Measurements from ENCODE around the gene APOD.

The APOD gene

DNA sequence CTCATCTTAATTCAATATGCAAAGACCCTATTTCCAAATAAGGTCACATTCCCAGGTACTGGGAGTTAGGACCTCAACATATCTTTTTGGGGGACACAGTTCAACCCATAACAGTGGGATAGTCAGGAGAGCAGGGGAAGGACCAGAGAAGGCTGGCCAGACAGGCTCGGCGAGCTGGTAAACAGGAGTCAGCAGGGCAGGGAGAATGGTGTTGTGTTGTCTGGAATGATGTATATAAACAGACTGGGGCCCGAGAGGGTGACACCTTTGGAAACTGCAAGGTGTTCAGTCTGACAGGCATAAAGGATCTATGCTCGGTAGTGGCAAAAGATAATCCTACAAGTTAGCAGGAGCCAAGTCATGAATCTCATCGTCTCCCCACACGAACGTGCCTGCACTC, 30.5 kb downstream of the APOD start:
- no peak for DNase-seq (ENCODE audit: low spot score)

DNA sequence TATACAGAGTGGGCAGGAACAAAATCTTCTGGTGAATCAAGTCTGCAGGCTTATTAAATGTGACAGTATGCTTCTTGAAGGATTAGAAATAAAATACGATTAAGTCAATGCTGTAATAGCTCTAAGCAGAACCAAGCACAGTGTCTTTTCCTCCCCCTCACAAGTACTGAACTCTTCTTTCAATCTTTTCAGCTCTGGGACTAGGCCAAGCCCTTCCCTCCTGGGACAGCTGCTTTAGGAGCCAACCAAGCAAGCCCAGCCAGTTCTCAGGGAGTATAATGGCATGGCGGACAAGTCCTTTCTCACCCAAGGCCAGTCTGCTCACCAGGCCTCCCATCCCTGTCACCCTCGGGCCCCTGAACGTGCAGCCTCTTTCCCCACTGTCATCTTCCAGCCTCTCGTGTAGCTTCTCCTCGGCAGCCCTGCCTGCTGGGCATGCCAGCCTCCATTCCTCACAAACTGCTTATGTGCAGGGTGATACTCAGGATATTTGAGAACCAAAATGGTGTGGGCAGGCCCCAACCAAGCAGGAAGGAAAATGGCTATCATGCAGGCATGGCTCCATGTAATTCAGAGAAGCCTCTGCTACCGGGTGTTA, 32.3 kb downstream of the APOD start:
- no peak for DNase-seq (ENCODE audit: low spot score)

DNA sequence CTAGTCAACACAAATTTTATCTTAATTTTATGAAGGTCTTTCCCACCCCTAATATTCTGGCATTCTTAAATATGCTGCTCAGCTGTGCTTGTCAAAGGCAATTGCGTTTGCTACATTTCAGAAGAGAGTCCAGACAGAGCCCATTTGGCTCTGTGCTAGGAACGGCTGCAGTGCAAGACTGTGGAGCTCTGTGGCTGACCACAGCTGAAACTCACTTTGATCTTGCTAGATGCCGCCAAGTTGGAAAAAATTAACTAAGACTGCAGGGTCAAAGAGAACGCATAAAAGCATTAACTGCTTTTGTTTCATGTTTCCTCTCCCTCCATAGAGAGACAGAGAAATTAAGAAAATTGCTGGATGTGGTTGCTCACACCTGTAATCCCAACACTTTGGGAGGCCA, 33.0 kb downstream of the APOD start:
- DNase-seq (ENCODE audit: low spot score), result no peak

DNA sequence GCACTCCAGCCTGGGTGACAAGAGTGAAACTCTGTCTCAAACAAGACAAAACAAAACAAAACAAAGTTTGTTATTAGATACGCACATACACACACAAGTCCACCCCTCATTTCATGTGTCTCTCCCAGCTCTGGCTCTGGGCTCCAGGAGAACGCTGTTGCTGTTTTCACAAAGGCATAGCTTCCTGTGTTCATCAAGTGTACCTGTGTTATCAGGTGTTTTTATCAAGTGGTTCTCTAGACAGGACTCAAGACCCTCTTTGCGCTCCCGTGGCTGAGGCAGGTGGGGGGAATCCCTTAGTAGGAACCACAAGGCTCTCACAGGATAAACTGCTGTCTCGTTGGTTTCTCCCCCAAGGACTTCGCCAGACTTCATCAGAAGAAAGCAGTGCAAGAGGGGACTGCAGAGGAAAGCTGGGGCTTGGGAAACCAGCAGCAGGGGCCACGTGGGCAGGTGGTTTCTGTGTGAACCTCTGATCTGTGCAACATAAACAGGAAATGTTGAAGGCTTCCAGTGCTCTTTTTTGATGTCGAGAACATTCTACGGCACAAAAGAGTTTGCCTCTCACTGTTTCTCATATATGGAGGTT, 33.7 kb downstream of the APOD start:
- no peak for DNase-seq (ENCODE audit: low spot score)

DNA sequence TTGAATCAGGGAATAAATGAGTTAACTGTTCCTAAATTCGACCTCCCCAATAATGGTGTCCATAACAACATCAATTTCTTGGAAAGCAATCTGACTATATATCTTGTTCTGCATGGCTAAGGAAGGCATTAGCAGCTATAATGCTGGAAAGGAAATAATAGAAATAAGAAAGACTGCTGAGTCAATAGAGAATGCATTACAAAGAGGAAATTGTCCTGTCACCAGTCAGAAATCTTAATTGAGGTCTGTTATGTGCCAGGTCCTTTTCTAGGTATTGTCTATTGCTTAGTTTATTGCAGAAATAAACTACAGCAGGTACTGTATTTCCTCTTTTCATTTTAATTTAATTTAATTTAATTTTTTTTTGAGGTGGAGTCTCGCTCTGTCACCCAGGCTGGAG, 34.8 kb downstream of the APOD start:
- no peak for DNase-seq (ENCODE audit: low spot score)

DNA sequence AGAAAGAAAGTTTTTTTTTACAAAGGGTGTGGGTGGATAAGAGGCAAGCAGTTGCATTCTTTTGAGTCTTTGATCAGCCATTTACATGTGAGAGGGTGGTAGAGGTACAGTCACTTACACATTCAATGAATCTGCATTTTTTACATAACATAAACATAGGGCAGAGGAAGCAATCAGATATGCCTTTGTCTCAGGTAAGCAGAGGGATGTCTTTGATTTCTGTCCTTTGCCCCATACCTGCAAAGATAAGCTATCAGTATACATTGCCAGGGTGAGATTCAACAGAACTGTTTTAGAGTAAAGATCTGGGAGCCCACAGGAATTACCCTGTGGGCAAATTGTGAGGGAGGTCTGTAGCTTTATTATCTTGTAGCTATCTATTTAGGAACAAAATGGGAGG, 35.2 kb downstream of the APOD start:
- no peak for DNase-seq (ENCODE audit: low spot score)

GRCh38 chr3:195548006-195548405, 35.7 kb downstream of the APOD start:
- no peak for DNase-seq (ENCODE audit: low spot score)

DNA sequence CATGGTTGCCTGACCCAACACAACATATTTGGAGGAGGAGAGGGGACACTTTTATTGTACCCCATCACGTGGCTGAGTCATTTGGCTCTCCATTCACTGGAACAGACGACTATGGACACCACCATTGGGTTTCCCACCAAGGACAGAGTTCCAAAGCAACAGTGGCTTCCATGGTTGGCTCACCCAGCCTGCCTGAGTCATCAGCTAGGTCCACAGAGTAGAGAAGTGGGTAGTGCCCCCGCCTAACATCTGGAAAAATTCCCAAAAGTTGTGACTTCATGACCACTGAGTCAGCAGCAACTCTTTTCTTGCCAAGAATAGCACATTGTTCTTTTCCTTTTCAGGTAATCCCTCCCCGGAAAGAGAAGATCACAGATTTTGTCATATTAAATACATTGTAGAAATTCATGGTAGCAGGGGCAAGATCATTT, 37.6 kb downstream of the APOD start:
- DNase-seq (ENCODE audit: low spot score), result peak; percentile 59

GRCh38 chr3:195544634-195545033, 39.1 kb downstream of the APOD start:
- DNase-seq (ENCODE audit: low spot score), result no peak

DNA sequence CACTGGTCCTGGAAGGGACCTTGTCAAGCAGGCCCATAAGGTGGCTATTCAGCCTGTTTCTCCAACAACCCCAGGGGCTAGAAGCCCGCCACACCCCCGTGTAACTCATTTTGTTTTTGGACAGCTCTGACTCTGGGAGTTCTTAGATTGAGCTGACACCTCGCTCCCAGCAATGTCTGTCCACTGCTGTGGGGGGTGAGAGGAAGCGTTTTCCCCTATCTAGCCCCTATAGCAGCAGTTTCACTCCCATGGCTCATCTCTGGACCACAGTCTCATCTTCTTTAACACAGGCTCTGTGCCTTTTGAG, 39.6 kb downstream of the APOD start:
- DNase-seq (ENCODE audit: low spot score), result no peak

DNA sequence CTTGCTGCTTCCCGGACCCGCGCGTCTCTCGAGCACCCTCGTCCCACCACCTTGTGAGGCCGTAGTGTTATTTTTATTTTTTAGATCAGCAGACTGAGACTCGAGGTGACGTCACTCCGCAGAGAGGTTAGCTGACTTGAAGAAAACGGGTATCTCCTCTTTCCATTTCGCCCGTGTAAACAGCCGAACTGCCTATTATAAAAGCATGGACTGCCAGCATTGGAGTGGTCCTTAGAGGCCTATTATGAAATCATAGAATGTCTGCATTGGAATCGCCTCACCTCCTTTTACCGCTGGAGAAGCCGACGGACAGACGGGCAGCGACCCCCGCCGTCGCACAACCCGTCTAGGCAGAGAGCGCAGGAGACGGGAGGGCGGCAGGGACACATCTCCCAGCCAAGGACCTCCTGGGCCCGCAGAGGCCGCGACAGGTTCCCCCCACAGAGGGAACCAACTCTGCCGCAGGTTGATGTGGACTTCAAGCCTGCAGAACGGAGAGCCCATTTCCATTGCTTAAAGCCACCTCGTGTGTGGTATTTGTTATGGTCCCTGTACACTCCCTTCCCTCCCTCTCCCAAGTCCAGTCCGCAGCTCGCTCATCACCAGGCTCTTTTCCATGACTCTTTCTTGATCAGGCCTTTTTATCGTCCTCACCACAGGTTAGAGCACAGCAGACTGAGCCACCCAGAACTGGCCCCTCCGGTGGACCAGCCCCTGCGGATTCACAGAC, 40.1 kb downstream of the APOD start:
- DNase-seq (ENCODE audit: low spot score), result no peak

DNA sequence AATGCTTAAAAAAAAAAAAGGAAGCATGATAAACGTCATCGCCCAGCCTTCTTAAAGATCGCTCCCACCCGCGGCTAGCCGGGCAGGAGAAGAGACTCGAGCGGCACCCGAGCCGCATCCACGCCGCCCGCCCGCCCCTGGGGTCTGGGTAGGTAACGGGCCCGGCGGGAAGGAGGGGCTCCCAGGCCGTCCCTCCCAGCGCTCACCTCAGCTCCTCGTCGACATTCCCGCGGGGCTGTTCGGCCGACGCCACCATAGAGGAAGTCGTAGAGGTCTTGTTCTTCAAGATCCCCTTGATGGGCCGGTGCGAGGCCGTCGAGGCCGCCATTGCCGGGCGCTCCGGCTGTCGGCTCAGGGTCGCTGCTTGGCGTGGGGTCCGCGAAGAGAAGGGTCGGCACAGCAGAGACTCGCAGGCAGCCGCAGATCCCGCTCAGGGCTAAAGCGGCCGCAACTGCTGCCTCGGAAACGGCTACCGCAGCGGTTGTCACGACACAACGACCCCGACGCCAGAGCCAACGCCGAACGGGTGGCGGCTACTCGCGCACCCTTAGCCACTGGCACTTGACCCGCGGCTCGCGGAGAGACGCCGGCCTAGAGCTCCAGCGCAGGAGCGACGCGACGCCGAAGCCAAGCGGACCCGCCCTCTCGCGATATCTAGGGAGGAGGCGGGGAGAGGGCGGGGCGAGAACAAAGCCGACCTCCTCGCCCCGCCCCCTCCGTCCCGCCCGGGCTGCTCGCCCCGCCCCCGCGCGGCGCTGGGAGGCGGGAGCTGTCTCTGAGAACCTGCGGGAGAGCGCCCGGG, 40.8 kb downstream of the APOD start, which contains the start of gene PPP1R2:
TSS of gene PPP1R2 (minus strand) at position 628 of the 802 bp plus-strand sequence. CDS start at position 328, 300 bp downstream.
- peak; percentile 95 for DNase-seq (ENCODE audit: low spot score)

DNA sequence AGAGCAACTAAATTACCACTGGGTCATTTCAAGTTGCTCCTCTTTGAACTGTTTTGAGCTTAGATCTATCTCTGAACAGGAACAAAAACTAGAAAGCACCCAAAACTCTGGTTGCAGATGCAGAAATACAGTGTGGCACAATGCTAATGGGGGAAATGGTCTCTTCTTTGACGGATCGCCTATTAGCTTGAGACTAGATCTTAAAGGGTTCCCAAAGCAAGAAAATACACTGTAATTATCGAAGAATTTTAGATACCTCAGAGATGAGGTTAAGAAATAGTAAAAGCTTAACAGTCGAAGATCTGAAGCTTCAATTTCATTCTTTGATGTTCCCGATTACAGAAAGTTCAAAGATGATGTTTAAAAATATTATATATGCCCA, 41.4 kb downstream of the APOD start:
- no peak for DNase-seq (ENCODE audit: low spot score)

DNA sequence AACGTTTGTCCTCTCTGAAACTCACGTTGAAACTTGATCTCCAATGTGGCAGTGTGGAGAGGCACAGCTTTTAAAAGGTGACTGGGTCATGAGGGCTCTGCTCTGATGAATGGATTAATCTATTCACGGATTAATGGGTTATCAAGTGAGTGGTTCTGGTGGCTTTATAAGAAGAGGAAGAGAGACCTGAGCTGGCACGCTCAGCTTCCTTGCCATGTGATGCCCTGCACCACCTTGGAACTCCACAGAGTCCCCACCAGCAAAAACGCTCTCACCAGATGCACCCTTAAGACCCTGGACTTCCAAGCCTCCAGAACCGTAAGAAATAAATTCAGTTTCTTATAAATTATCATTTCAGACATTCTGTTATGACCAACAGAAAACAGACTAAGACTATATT, 43.2 kb downstream of the APOD start:
- DNase-seq (ENCODE audit: low spot score), result no peak

DNA sequence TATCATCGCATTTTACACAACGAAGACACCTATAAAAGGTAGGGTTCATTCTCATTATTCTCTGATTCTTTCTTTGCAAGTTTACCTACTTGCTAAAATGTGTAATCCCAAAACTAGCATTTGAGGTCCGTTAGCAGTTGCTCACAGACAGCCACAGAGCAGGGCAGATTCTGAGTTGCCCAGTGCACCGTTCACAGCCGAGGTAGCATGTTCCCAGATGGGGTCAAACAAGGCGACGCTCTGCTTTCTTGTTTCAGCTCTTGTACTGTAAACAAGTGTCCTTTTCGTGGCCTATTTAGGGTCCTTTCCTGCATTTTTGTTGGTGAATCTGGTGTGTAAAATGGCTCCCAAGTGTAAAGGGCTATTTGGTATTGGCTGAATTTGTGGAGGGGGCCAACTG, 43.7 kb downstream of the APOD start:
- DNase-seq (ENCODE audit: low spot score), result no peak

- DNase-seq (ENCODE audit: low spot score), result no peak
Observed at GRCh38 chr3:195539479-195539878, 44.3 kb downstream of the APOD start.

DNA sequence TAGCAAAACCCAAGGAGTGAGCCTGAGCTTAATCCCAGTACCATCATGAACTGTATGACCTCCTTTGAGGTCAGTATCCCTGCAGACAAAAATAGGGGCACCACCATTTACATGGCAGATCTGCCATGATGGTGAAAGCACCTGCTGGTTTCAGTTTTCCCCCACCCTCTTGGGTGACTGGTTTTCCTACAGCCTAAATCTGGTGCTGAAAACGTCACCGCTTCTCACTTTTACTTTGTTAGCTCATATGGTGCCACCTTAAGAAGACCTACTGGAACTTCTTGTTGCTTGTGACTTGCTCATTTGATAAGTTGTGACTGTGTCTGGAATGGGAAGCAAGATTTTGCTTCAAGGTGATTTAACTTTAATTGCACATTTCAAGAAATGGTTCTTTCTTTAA, 45.7 kb downstream of the APOD start:
- DNase-seq (ENCODE audit: low spot score), result no peak

- no peak for DNase-seq (ENCODE audit: low spot score)
Observed at GRCh38 chr3:195535293-195535692, 48.4 kb downstream of the APOD start.

- no peak for DNase-seq (ENCODE audit: low spot score)
Observed at GRCh38 chr3:195532834-195533233, 50.9 kb downstream of the APOD start.

- no peak for DNase-seq (ENCODE audit: low spot score)
Observed at GRCh38 chr3:195532345-195532744, 51.4 kb downstream of the APOD start.

- no peak for DNase-seq (ENCODE audit: low spot score)
Observed at GRCh38 chr3:195531683-195532082, 52.1 kb downstream of the APOD start.

GRCh38 chr3:195526492-195526891, 57.2 kb downstream of the APOD start:
- no peak for DNase-seq (ENCODE audit: low spot score)
